ENCODE measurements around the gene LIFR.
"Not testable (repeated sequence)": the region's sequence is repeated elsewhere in the genome, so short reads cannot be mapped to it uniquely, and the experiment has no call there.

LIFR gene

GRCh38 chr5:38581597-38581996, 25.2 kb upstream of the LIFR start:
- H3K27me3 ChIP-seq (ENCODE audit: control insufficient read depth in 1 of 2, insufficient read depth in 2 of 2, low read length in 2 of 2) = no peaks in the 10 kb centered on the region
- H3K36me3 ChIP-seq (ENCODE audit: insufficient read depth, low read length) = no peaks in the 10 kb centered on the region
- H3K9me3 ChIP-seq (ENCODE audit: low read length) = no peaks in the 10 kb centered on the region
- no peak overlapping the region for H3K9ac ChIP-seq (ENCODE audit: low read length)
- H3K27ac ChIP-seq (ENCODE audit: low read depth, low read length) = no peak overlapping the region
- no peak overlapping the region for H3K4me3 ChIP-seq (ENCODE audit: low read depth in 1 of 2, low read length in 2 of 2)
- no peaks in the 10 kb centered on the region for H3K4me1 ChIP-seq (ENCODE audit: insufficient read depth, low read length)

- no peaks in the 10 kb centered on the region for H3K9me3 ChIP-seq (ENCODE audit: low read length)
- no peak overlapping the region for H3K4me3 ChIP-seq (ENCODE audit: low read depth in 1 of 2, low read length in 2 of 2)
- no peaks in the 10 kb centered on the region for H3K4me1 ChIP-seq (ENCODE audit: insufficient read depth, low read length)
- H3K27me3 ChIP-seq (ENCODE audit: control insufficient read depth in 1 of 2, insufficient read depth in 2 of 2, low read length in 2 of 2) = no peaks in the 10 kb centered on the region
- H3K27ac ChIP-seq (ENCODE audit: low read depth, low read length) = no peak overlapping the region
- no peak overlapping the region for H3K9ac ChIP-seq (ENCODE audit: low read length)
- H3K36me3 ChIP-seq (ENCODE audit: insufficient read depth, low read length) = no peaks in the 10 kb centered on the region
Observed at GRCh38 chr5:38579105-38579504, 22.7 kb upstream of the LIFR start.

- Histone ChIP-seq H3K4me1 (ENCODE audit: insufficient read depth, low read length) (no peaks in the 10 kb centered on the region), H3K9ac (ENCODE audit: low read length) (no peak overlapping the region), H3K27me3 (ENCODE audit: control insufficient read depth in 1 of 2, insufficient read depth in 2 of 2, low read length in 2 of 2) (no peaks in the 10 kb centered on the region), H3K27ac (ENCODE audit: low read depth, low read length) (no peak overlapping the region), H3K4me3 (ENCODE audit: low read depth in 1 of 2, low read length in 2 of 2) (no peak overlapping the region), H3K9me3 (ENCODE audit: low read length) (no peaks in the 10 kb centered on the region), H3K36me3 (ENCODE audit: insufficient read depth, low read length) (no peaks in the 10 kb centered on the region)
Observed at GRCh38 chr5:38576961-38577684, 20.7 kb upstream of the LIFR start.

GRCh38 chr5:38576442-38576841, 20.0 kb upstream of the LIFR start:
- no peak overlapping the region for H3K9ac ChIP-seq (ENCODE audit: low read length)
- no peaks in the 10 kb centered on the region for H3K4me1 ChIP-seq (ENCODE audit: insufficient read depth, low read length)
- no peaks in the 10 kb centered on the region for H3K27me3 ChIP-seq (ENCODE audit: control insufficient read depth in 1 of 2, insufficient read depth in 2 of 2, low read length in 2 of 2)
- no peaks in the 10 kb centered on the region for H3K9me3 ChIP-seq (ENCODE audit: low read length)
- no peaks in the 10 kb centered on the region for H3K36me3 ChIP-seq (ENCODE audit: insufficient read depth, low read length)
- H3K27ac ChIP-seq (ENCODE audit: low read depth, low read length) = no peak overlapping the region
- H3K4me3 ChIP-seq (ENCODE audit: low read depth in 1 of 2, low read length in 2 of 2) = no peak overlapping the region

GRCh38 chr5:38575476-38575875, 19.0 kb upstream of the LIFR start:
- no peak overlapping the region for H3K4me3 ChIP-seq (ENCODE audit: low read depth in 1 of 2, low read length in 2 of 2)
- H3K9me3 ChIP-seq (ENCODE audit: low read length) = no peaks in the 10 kb centered on the region
- no peaks in the 10 kb centered on the region for H3K36me3 ChIP-seq (ENCODE audit: insufficient read depth, low read length)
- no peak overlapping the region for H3K9ac ChIP-seq (ENCODE audit: low read length)
- H3K27ac ChIP-seq (ENCODE audit: low read depth, low read length) = no peak overlapping the region
- no peaks in the 10 kb centered on the region for H3K4me1 ChIP-seq (ENCODE audit: insufficient read depth, low read length)
- no peaks in the 10 kb centered on the region for H3K27me3 ChIP-seq (ENCODE audit: control insufficient read depth in 1 of 2, insufficient read depth in 2 of 2, low read length in 2 of 2)

- no peaks in the 10 kb centered on the region for H3K36me3 ChIP-seq (ENCODE audit: insufficient read depth, low read length)
- H3K4me1 ChIP-seq (ENCODE audit: insufficient read depth, low read length) = no peaks in the 10 kb centered on the region
- H3K4me3 ChIP-seq (ENCODE audit: low read depth in 1 of 2, low read length in 2 of 2) = no peak overlapping the region
- H3K9ac ChIP-seq (ENCODE audit: low read length) = no peak overlapping the region
- H3K27ac ChIP-seq (ENCODE audit: low read depth, low read length) = no peak overlapping the region
- no peaks in the 10 kb centered on the region for H3K27me3 ChIP-seq (ENCODE audit: control insufficient read depth in 1 of 2, insufficient read depth in 2 of 2, low read length in 2 of 2)
- no peaks in the 10 kb centered on the region for H3K9me3 ChIP-seq (ENCODE audit: low read length)
Observed at GRCh38 chr5:38574009-38574408, 17.6 kb upstream of the LIFR start.

- H3K9me3 ChIP-seq (ENCODE audit: low read length) = no peaks in the 10 kb centered on the region
Observed at GRCh38 chr5:38573521-38573920, 17.1 kb upstream of the LIFR start.

GRCh38 chr5:38569180-38569579, 12.7 kb upstream of the LIFR start:
- no peaks in the 10 kb centered on the region for H3K4me1 ChIP-seq (ENCODE audit: insufficient read depth, low read length)
- H3K36me3 ChIP-seq (ENCODE audit: insufficient read depth, low read length) = no peaks in the 10 kb centered on the region
- H3K27me3 ChIP-seq (ENCODE audit: control insufficient read depth in 1 of 2, insufficient read depth in 2 of 2, low read length in 2 of 2) = no peaks in the 10 kb centered on the region
- no peak overlapping the region for H3K4me3 ChIP-seq (ENCODE audit: low read depth in 1 of 2, low read length in 2 of 2)
- no peak overlapping the region for H3K9ac ChIP-seq (ENCODE audit: low read length)
- H3K9me3 ChIP-seq (ENCODE audit: low read length) = no peaks in the 10 kb centered on the region
- no peak overlapping the region for H3K27ac ChIP-seq (ENCODE audit: low read depth, low read length)

More at GRCh38 chr5:38573521-38573920, 17.1 kb upstream of the LIFR start:
- no peaks in the 10 kb centered on the region for H3K4me1 ChIP-seq (ENCODE audit: insufficient read depth, low read length)
- no peak overlapping the region for H3K4me3 ChIP-seq (ENCODE audit: low read depth in 1 of 2, low read length in 2 of 2)
- no peak overlapping the region for H3K27ac ChIP-seq (ENCODE audit: low read depth, low read length)
- no peaks in the 10 kb centered on the region for H3K36me3 ChIP-seq (ENCODE audit: insufficient read depth, low read length)
- H3K9ac ChIP-seq (ENCODE audit: low read length) = no peak overlapping the region
- H3K27me3 ChIP-seq (ENCODE audit: control insufficient read depth in 1 of 2, insufficient read depth in 2 of 2, low read length in 2 of 2) = no peaks in the 10 kb centered on the region

GRCh38 chr5:38567306-38567705, 10.9 kb upstream of the LIFR start:
- H3K9ac ChIP-seq (ENCODE audit: low read length); H3K4me1 ChIP-seq (ENCODE audit: insufficient read depth, low read length); H3K27ac ChIP-seq (ENCODE audit: low read depth, low read length); H3K4me3 ChIP-seq (ENCODE audit: low read depth in 1 of 2, low read length in 2 of 2); H3K27me3 ChIP-seq (ENCODE audit: control insufficient read depth in 1 of 2, insufficient read depth in 2 of 2, low read length in 2 of 2); H3K36me3 ChIP-seq (ENCODE audit: insufficient read depth, low read length); H3K9me3 ChIP-seq (ENCODE audit: low read length): not testable (repeated sequence)

GRCh38 chr5:38563624-38564023, 7.2 kb upstream of the LIFR start:
- no peak overlapping the region for H3K9ac ChIP-seq (ENCODE audit: low read length)
- H3K4me3 ChIP-seq (ENCODE audit: low read depth in 1 of 2, low read length in 2 of 2) = no peak overlapping the region
- H3K9me3 ChIP-seq (ENCODE audit: low read length) = no peaks in the 10 kb centered on the region
- H3K4me1 ChIP-seq (ENCODE audit: insufficient read depth, low read length) = no peaks in the 10 kb centered on the region
- no peaks in the 10 kb centered on the region for H3K36me3 ChIP-seq (ENCODE audit: insufficient read depth, low read length)
- no peak overlapping the region for H3K27ac ChIP-seq (ENCODE audit: low read depth, low read length)
- H3K27me3 ChIP-seq (ENCODE audit: control insufficient read depth in 1 of 2, insufficient read depth in 2 of 2, low read length in 2 of 2) = no peaks in the 10 kb centered on the region

GRCh38 chr5:38562444-38563210, 6.2 kb upstream of the LIFR start:
- H3K4me3 ChIP-seq (ENCODE audit: low read depth in 1 of 2, low read length in 2 of 2) = no peak overlapping the region
- no peak overlapping the region for H3K27ac ChIP-seq (ENCODE audit: low read depth, low read length)
- H3K4me1 ChIP-seq (ENCODE audit: insufficient read depth, low read length) = no peaks in the 10 kb centered on the region
- H3K9ac ChIP-seq (ENCODE audit: low read length) = no peak overlapping the region
- no peaks in the 10 kb centered on the region for H3K9me3 ChIP-seq (ENCODE audit: low read length)
- H3K27me3 ChIP-seq (ENCODE audit: control insufficient read depth in 1 of 2, insufficient read depth in 2 of 2, low read length in 2 of 2) = no peaks in the 10 kb centered on the region
- H3K36me3 ChIP-seq (ENCODE audit: insufficient read depth, low read length) = no peaks in the 10 kb centered on the region

- no peak overlapping the region for H3K27ac ChIP-seq (ENCODE audit: low read depth, low read length)
- H3K4me1 ChIP-seq (ENCODE audit: insufficient read depth, low read length) = peaks cover 4% of the 10 kb centered on the region
- H3K27me3 ChIP-seq (ENCODE audit: control insufficient read depth in 1 of 2, insufficient read depth in 2 of 2, low read length in 2 of 2) = no peaks in the 10 kb centered on the region
- no peaks in the 10 kb centered on the region for H3K9me3 ChIP-seq (ENCODE audit: low read length)
- H3K36me3 ChIP-seq (ENCODE audit: insufficient read depth, low read length) = no peaks in the 10 kb centered on the region
- H3K4me3 ChIP-seq (ENCODE audit: low read depth in 1 of 2, low read length in 2 of 2) = no peak overlapping the region
- H3K9ac ChIP-seq (ENCODE audit: low read length) = no peak overlapping the region
Observed at GRCh38 chr5:38559428-38559827, 3.0 kb upstream of the LIFR start.
